Mesenchymal stem cell (in vitro differentiated cells and primary cell): ENCODE measurements around the gene MPDU1.
A peak's percentile ranks its signal among the peaks of the same experiment; 100 is the strongest.

ENCODE experiments used
- DNase-seq: peaks from one replicate; pipeline ENCODE4 v3.0.0-alpha.2; 2013
- H2AFZ ChIP-seq: one replicate; pipeline ENCODE4 v1.6.1; 2013; ENCODE audit warnings: low read depth, mild to moderate bottlenecking, control low read depth, inconsistent platforms, low read length, moderate library complexity
- H2AK5ac ChIP-seq: 2 replicates; pipeline ENCODE4 v1.6.1; 2013; ENCODE audit warnings: low read length, moderate library complexity, mild to moderate bottlenecking, inconsistent platforms; ENCODE audit not compliant: severe bottlenecking
- H2BK120ac ChIP-seq: one replicate; pipeline ENCODE4 v1.6.1; 2013; ENCODE audit warnings: low read depth, mild to moderate bottlenecking, inconsistent platforms, low read length, moderate library complexity
- H2BK12ac ChIP-seq, 2 experiments: one replicate each; pipeline ENCODE4 v1.6.1; 2013; ENCODE audit warnings: inconsistent platforms in 2 of 2, low read length in 2 of 2, mild to moderate bottlenecking in 2 of 2, moderate library complexity in 2 of 2, control low read depth in 1 of 2
- H2BK15ac ChIP-seq: one replicate; pipeline ENCODE4 v1.6.1; 2013; ENCODE audit warnings: mild to moderate bottlenecking, low read depth, inconsistent platforms; ENCODE audit not compliant: poor library complexity, severe bottlenecking
- H2BK5ac ChIP-seq: 2 replicates; pipeline ENCODE4 v1.6.1; 2013; ENCODE audit warnings: low read depth, mild to moderate bottlenecking, low read length, control low read depth, inconsistent platforms; ENCODE audit not compliant: poor library complexity, severe bottlenecking
- H3K14ac ChIP-seq, 2 experiments: one replicate each; pipeline ENCODE4 v1.6.1; 2013; ENCODE audit warnings: inconsistent platforms in 2 of 2, low read length in 2 of 2, control low read depth in 1 of 2, mild to moderate bottlenecking in 1 of 2, moderate library complexity in 1 of 2
- H3K18ac ChIP-seq, 2 experiments: one replicate each; pipeline ENCODE4 v1.6.1; 2013; ENCODE audit warnings: inconsistent platforms in 2 of 2, low read length in 2 of 2, control low read depth in 1 of 2, low read depth in 1 of 2, mild to moderate bottlenecking in 1 of 2
- H3K23ac ChIP-seq, 2 experiments: one replicate each; pipeline ENCODE4 v1.6.1; 2013; ENCODE audit warnings: inconsistent platforms in 2 of 2, low read length in 2 of 2, mild to moderate bottlenecking in 2 of 2, moderate library complexity in 2 of 2, control low read depth in 1 of 2
- H3K27ac ChIP-seq: 2 replicates; pipeline ENCODE4 v1.5.1; 2013; ENCODE audit warnings: mild to moderate bottlenecking, moderate library complexity, low read length, control low read depth, inconsistent platforms; ENCODE audit not compliant: poor library complexity, severe bottlenecking
- H3K27me3 ChIP-seq, 2 experiments: 2 replicates each; pipeline versions ENCODE4 v1.6.1 to v1.7.0; 2013; ENCODE audit warnings: low read length in 2 of 2, mild to moderate bottlenecking in 2 of 2, moderate library complexity in 2 of 2, control low read depth in 1 of 2, inconsistent platforms in 1 of 2; ENCODE audit not compliant: control insufficient read depth in 1 of 2, insufficient read depth in 1 of 2
- H3K36me3 ChIP-seq, 2 experiments: 2 replicates each; pipeline versions ENCODE4 v1.6.1 to v1.7.0; 2013; ENCODE audit warnings: low read length in 2 of 2, control low read depth in 1 of 2, inconsistent platforms in 1 of 2, low read depth in 1 of 2, mild to moderate bottlenecking in 1 of 2; ENCODE audit not compliant: insufficient read depth in 2 of 2, control insufficient read depth in 1 of 2
- H3K4ac ChIP-seq, 2 experiments: one replicate each; pipeline ENCODE4 v1.6.1; 2013; ENCODE audit warnings: inconsistent platforms in 2 of 2, low read length in 2 of 2, mild to moderate bottlenecking in 2 of 2, moderate library complexity in 2 of 2, control low read depth in 1 of 2, low read depth in 1 of 2
- H3K4me1 ChIP-seq: 2 replicates; pipeline ENCODE4 v1.6.1; 2013; ENCODE audit warnings: low read depth, low read length, control low read depth; ENCODE audit not compliant: control insufficient read depth, insufficient read depth
- H3K4me2 ChIP-seq: 2 replicates; pipeline ENCODE4 v1.6.1; 2013; ENCODE audit warnings: low read length, mild to moderate bottlenecking, inconsistent platforms; ENCODE audit not compliant: poor library complexity, severe bottlenecking
- H3K4me3 ChIP-seq, 2 experiments: 2 replicates each; pipeline versions ENCODE4 v1.5.1 to v1.7.0; 2013; ENCODE audit warnings: low read length in 2 of 2, mild to moderate bottlenecking in 2 of 2, control low read depth in 1 of 2, low read depth in 1 of 2; ENCODE audit not compliant: insufficient read depth in 1 of 2
- H3K79me1 ChIP-seq: replicated peaks from 2 replicates; pipeline ENCODE4 v1.6.1; 2013; ENCODE audit warnings: mild to moderate bottlenecking, control low read depth, low read length, inconsistent platforms; ENCODE audit not compliant: poor library complexity, severe bottlenecking
- H3K9ac ChIP-seq: 2 replicates; pipeline ENCODE4 v1.7.0; 2013; ENCODE audit warnings: mild to moderate bottlenecking, low read length, moderate library complexity
- H3K9me3 ChIP-seq: 2 replicates; pipeline ENCODE4 v1.7.0; 2013; ENCODE audit warnings: mild to moderate bottlenecking, low read length; ENCODE audit not compliant: control insufficient read depth
- H4K8ac ChIP-seq: one replicate; pipeline ENCODE4 v1.6.1; 2013; ENCODE audit warnings: inconsistent platforms, mild to moderate bottlenecking, low read length, moderate library complexity
- H4K91ac ChIP-seq: one replicate; pipeline ENCODE4 v1.6.1; 2013; ENCODE audit warnings: mild to moderate bottlenecking, low read length, inconsistent platforms
- WGBS: methylation state at CpG from one replicate; pipeline ENCODE4 v1.1.7; 2013; ENCODE audit warnings: mixed read lengths; 5-methylcytosine and 5-hydroxymethylcytosine counted together

MPDU1 gene

DNA sequence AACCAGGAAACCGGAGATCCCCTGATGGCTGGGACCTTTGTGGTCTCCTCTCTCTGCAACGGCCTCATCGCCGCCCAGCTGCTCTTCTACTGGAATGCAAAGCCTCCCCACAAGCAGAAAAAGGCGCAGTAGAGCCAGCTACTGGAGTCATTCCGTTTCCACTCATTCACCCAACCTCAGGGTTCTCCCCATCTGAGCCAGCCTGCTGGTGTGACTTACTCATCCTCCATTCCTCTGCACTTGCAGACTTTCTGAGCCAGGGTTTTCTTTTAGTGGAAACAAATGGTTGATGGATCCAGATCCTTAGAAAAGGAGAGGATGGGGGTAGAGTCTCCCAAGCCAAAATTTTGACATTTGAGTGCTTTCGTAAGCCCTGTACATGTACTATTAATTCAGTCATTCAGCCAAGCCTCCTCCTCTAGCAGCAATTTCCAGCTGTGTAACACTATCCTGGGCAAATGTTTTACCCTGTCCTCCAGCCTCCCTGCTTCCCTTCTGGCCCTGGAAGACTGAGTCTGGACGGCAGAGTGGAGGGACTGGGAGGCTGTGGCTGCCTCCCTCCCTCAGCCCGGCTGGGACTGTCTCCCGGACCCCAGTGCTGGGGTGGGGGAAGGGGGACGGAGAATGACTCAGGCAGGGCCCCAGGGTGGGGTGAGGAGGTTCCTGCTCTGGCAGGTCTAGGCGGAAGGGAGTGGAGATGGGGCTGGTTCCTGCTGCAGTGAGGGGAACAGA lies 3.9 kb downstream of the MPDU1 start:
- DNase-seq, result peak; percentile 95
- H3K23ac ChIP-seq, result no peak overlapping the region
- peak overlapping the region in 1 of 2 experiments; percentile 68 for H3K4me3 ChIP-seq
- H3K36me3 ChIP-seq, result peaks cover 39 to 74% of the 10 kb centered on the region in 2 experiments
- H3K9ac ChIP-seq, result peak overlapping the region; percentile 79
- H3K27me3 ChIP-seq, result no peaks in the 10 kb centered on the region
- H2BK5ac ChIP-seq, result peak overlapping the region; percentile 49
- H3K18ac ChIP-seq, result peak overlapping the region; percentile 19 to 44
- peak overlapping the region; percentile 82 for H3K27ac ChIP-seq
- H4K91ac ChIP-seq, result peak overlapping the region; percentile 64
- no peak overlapping the region for H2BK15ac ChIP-seq
- H3K14ac ChIP-seq, result no peak overlapping the region
- no peaks in the 10 kb centered on the region for H3K9me3 ChIP-seq
- no peak overlapping the region for H2AFZ ChIP-seq
- 31% methylated on average over 10 of the region's 12 CpGs for WGBS
- peak overlapping the region; percentile 77 for H2BK120ac ChIP-seq
- H3K79me1 ChIP-seq, result peaks cover 35% of the 10 kb centered on the region
- peak overlapping the region; percentile 32 for H3K4me2 ChIP-seq
- peaks cover 54% of the 10 kb centered on the region for H3K4me1 ChIP-seq
- H2AK5ac ChIP-seq, result no peak overlapping the region
- H3K4ac ChIP-seq, result peak overlapping the region in 1 of 2 experiments; percentile 6
- H2BK12ac ChIP-seq, result peak overlapping the region in 1 of 2 experiments; percentile 17
- H4K8ac ChIP-seq, result peak overlapping the region; percentile 46

DNA sequence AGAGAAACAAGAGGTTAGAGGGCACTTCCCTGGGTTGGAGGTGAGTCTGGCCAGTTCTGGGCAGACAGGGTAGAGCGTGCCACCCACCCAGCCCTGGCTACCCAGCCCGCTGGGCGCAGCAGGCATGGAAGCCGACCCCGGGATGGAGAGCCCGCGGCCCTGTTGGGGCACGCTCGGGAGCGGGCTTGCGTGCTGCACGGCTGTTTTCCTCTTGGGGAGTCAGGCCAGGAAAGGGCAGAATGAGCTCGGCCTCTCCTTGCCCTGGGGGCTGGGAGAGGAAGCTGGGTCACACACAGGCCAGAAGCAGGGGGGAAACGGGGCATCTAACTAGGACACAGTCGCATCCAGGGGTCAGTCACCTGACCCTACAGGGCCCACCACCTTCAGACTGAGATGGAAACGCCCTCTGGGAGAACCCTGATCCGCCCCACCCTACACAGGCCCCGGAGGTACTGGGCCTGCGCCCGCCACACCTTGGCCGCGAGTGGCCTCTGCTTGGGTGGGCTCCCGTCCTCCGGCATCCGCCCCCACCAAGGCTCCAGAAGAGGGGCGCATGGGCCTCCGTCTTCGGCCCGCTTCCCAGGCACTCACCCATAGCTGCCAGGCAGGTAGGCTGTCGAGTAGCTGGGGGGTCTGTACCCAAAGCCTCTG lies 5.0 kb downstream of the MPDU1 start:
- Histone ChIP-seq H3K18ac (peak overlapping the region; percentile 68 to 73), H4K8ac (peak overlapping the region; percentile 66), H3K27ac (peak overlapping the region; percentile 82), H3K36me3 (peaks cover 49 to 74% of the 10 kb centered on the region in 2 experiments), H2AFZ (no peak overlapping the region), H3K9ac (peak overlapping the region; percentile 79), H3K4me3 (peak overlapping the region in 1 of 2 experiments; percentile 68), H3K23ac (peak overlapping the region in 1 of 2 experiments; percentile 23), H3K4me2 (no peak overlapping the region), H3K9me3 (no peaks in the 10 kb centered on the region), H3K4me1 (peaks cover 50% of the 10 kb centered on the region), H2BK120ac (no peak overlapping the region), H2BK15ac (peak overlapping the region; percentile 26), H2BK5ac (no peak overlapping the region), H2AK5ac (peak overlapping the region; percentile 91), H2BK12ac (peak overlapping the region in 1 of 2 experiments; percentile 70), H4K91ac (peak overlapping the region; percentile 89), H3K14ac (peak overlapping the region in 1 of 2 experiments; percentile 36), H3K4ac (peak overlapping the region; percentile 72 to 82), H3K27me3 (no peaks in the 10 kb centered on the region), H3K79me1 (peaks cover 32% of the 10 kb centered on the region)
- DNase-seq, result no peak
- 84% methylated on average over 29 of the region's 30 CpGs for WGBS

DNA sequence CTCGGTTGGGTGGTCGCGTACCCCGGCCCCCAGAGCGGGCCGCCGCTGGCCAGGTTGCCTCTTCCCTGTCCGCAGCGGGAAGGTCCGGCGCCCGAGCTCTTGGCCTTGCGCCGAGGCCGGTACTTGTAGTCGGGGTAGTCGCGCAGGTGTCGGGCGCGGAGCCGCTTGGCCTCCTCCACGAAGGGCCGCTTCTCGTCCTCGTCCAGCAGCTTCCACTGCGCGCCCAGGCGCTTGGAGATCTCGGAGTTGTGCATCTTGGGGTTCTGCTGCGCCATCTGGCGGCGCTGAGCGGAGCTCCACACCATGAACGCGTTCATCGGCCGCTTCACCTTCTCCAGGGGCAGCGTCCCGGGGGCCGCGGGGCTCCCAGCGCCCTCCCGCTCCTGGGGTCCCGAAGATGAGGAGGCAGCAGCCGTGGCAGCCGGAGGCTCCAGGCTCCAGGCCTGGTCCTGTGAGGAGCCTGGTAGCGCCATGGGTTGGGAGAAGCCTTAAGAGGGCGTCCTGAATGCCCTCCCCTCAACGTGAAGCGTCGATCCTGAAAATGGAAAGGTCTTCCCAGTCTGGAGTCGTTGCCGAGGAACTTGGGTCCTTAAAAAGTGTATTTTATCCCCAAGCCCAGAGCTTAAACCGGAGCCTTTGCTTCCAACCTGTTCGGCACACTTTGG lies 5.7 kb downstream of the MPDU1 start:
- no peak overlapping the region for H2BK5ac ChIP-seq
- H2AFZ ChIP-seq, result no peak overlapping the region
- peaks cover 33% of the 10 kb centered on the region for H3K79me1 ChIP-seq
- peak overlapping the region; percentile 35 for H4K91ac ChIP-seq
- H2BK120ac ChIP-seq, result peak overlapping the region; percentile 24
- peak overlapping the region; percentile 79 for H3K9ac ChIP-seq
- peak overlapping the region; percentile 82 for H2AK5ac ChIP-seq
- peak overlapping the region in 1 of 2 experiments; percentile 68 for H3K4me3 ChIP-seq
- H3K27me3 ChIP-seq, result no peaks in the 10 kb centered on the region
- H2BK15ac ChIP-seq, result peak overlapping the region; percentile 13
- H3K4me2 ChIP-seq, result peak overlapping the region; percentile 33
- H3K14ac ChIP-seq, result no peak overlapping the region
- H3K4me1 ChIP-seq, result peaks cover 50% of the 10 kb centered on the region
- no peak overlapping the region for H3K23ac ChIP-seq
- peak overlapping the region in 1 of 2 experiments; percentile 4 for H2BK12ac ChIP-seq
- peak overlapping the region; percentile 87 for H4K8ac ChIP-seq
- H3K27ac ChIP-seq, result peak overlapping the region; percentile 31
- no peaks in the 10 kb centered on the region for H3K9me3 ChIP-seq
- DNase-seq, result peak; percentile 86
- peaks cover 56 to 78% of the 10 kb centered on the region in 2 experiments for H3K36me3 ChIP-seq
- 21% methylated on average over 49 of the region's 56 CpGs for WGBS
- H3K18ac ChIP-seq, result peak overlapping the region in 1 of 2 experiments; percentile 68
- H3K4ac ChIP-seq, result no peak overlapping the region
